ENCODE measurements around the gene SLC28A1.
"Not testable (repeated sequence)": the region's sequence is repeated elsewhere in the genome, so short reads cannot be mapped to it uniquely, and the experiment has no call there.

Gene SLC28A1

DNA sequence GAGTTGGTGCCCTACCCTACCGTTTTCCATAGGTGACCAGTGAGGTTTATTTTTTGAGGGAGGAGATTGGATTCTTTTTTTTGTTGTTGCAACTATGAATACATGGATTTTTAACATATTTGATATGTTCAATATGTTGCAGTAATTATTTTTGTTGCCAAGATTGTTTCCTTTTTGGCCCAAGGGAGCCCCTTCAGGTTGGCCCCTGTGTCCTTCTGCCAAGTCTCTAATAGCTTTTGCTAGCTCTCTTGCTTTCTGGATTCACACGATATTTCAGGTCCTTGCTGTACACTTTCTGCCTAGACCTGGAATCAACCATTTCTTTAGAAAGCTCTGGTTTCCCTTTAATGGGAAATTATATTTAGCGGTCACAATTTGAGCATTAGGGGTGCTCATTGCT, 22.7 kb upstream of the SLC28A1 start:
- no peak for DNase-seq (ENCODE audit: low read depth in 2 of 2)

DNA sequence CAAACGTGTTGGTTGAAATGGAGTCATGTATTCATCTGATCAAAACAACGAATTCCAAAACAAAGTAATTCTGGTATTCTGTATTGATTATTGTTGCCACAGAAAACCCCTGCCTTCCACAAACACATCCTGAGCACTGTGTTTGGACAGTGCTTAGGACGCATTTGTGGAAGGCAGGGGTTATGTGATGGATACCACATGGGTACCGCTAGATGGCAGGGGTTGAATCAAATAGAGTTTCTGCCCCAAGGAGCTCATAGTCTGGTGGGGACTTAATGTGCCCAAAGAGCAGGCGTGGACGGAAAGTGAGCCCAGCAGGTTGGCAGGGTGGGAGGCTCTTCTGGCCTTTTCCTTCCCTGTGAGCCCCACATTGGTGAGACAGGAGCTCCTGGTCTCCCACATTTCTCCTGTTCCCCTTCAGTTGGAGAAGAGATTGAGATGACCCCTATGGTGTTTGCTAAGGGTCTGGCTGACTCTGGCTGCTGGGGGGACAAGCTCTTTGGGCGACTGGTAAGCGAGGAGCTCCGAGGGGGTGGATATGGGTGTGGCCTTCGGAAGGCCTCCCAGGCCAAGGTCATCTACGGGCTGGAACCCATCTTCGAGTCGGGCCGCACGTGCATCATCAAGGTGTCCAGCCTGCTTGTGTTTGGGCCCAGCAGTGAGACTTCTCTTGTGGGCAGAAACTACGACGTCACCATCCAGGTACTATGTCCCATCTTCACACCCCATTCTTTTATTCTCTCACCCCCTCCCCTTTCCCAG, 22.1 kb upstream of the SLC28A1 start:
- no peak for DNase-seq (ENCODE audit: low read depth in 2 of 2)

DNA sequence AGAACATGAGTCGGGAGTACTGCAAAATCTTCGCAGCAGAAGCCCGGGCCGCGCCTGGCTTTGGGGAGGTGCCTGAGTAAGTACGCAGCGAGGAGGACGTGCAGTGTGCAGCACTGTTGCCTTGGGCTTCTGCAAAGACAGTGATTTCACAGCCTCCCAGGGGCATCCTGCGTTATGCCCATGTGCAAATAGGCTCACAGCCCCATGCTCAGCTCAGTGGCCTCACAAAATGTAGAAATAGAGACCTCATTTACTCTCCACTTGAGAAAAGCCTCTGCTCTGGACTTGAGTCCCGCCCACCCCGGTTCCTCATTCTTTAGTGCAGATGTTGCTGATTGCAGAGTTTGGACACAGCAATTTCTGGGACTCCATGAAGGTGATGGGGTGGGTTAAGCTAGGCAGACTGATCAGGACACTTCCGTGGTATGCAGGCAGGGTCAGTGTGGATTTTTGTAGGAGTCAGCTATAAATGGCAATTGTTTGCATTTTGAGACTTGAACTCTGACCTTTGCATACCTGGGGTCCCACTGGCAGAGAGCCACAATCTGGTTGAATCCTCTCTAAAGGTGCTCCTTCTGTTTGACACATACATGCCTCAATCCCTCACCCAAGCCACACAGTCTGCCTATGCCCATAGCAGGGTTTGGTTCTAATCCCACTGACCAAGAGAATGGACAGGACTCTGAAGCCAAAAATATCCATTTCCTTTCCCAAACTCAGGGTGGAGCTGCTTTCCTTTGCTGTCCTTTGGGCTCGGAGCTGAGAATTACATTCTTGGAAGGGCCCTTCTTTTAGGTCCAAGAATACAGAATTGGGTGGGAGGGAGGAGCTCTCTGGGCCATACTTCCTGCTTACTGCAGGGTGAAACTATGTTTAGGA, 20.7 kb upstream of the SLC28A1 start:
- no peak for DNase-seq (ENCODE audit: low read depth in 2 of 2)

DNA sequence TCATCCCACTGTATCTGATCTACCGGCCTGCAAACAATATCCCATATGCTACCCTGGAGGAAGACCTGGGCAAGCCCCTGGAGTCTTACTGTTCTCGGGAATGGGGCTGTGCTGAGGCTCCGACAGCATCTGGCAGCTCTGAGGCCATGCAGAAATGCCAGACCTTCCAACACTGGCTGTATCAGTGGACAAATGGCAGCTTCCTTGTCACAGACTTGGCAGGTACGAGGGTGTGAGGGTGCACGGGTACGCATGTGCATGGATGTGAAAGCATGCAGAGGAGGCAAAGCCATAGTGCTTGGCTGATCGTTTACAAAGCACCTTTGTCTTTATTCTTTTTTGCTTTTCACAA, 20.0 kb upstream of the SLC28A1 start:
- no peak for DNase-seq (ENCODE audit: low read depth in 2 of 2)

DNA sequence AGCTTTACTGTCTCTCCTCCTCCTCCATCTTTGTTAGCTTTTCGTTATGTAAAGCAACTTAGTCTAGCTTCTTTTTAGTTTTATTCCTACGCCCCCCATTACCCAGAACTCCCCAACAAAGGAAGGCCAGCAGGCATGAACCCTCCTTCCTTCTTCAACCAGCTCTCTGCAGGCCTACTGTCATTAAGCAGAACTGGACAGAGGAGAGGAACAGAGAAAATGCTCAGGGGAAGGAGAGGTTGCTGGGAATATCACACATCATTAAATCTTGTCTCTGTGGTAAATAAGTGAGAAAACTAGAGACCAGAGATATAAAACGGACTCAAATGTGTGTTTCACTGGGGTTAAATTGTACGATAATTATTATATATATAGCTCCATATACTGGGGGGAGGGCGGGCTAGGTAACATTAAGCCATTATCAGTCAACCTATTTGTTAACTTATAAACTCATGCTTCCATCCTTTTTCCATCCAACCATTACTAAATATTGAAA, 19.3 kb upstream of the SLC28A1 start:
- DNase-seq (ENCODE audit: low read depth in 2 of 2) = no peak

DNA sequence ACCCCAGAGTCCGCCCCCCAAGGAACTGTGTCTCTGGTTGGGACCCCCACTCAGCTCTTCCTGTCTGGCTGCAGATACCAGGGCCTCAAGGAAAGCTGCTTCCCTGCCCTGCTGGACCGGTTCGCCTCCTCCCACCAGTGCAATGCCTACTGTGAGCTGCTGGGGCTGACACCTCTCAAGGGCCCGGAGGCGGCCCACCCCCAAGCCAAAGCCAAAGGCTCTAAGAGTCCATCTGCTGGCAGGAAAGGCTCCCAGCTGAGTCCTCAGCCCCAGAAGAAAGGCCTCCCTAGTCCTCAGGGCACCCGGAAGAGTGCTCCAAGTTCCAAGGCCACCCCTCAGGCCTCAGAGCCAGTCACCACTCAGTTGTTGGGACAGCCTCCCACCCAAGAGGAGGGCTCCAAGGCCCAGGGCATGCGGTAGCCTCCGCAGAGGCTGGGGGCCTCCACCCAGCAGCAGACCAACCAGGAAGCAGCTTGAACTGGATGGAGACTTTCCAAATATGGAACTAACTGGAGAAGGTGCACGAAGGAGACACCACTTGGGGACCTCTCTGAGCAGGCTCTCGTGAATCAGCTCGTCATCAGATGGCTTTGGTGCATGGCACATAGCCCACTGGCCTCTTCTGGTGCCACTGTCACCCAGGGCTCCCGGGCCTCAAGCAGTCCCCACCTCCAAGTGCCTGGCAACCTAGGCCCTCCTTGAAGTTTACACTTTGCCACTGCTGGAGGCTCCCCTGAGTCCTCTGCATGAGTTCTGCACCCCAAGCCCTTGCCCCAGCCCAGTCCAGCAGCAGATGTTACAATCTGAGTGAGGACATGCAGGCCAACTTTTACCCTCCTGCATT, 16.2 kb upstream of the SLC28A1 start:
- DNase-seq (ENCODE audit: low read depth in 2 of 2) = no peak

DNA sequence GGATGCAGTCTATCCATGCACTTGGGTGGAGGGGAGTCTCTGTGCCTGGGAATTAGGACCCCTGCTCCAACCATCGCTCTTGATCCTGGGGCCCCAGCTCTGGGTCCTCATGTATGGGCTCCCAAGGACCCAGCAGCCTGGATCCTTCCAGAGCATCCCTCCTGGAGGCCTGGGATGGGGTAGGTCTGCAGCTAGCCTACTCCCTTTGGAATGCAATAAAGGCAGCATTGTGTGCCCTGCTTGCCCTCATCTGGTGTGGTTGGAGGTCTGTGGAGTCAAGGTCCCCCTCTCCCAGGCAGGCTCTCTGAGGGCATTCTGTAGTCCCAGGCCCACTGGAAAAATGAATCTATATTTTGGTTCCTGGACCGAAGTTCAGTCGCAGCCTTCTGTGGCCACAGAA, 15.0 kb upstream of the SLC28A1 start:
- no peak for DNase-seq (ENCODE audit: low read depth in 2 of 2)

DNA sequence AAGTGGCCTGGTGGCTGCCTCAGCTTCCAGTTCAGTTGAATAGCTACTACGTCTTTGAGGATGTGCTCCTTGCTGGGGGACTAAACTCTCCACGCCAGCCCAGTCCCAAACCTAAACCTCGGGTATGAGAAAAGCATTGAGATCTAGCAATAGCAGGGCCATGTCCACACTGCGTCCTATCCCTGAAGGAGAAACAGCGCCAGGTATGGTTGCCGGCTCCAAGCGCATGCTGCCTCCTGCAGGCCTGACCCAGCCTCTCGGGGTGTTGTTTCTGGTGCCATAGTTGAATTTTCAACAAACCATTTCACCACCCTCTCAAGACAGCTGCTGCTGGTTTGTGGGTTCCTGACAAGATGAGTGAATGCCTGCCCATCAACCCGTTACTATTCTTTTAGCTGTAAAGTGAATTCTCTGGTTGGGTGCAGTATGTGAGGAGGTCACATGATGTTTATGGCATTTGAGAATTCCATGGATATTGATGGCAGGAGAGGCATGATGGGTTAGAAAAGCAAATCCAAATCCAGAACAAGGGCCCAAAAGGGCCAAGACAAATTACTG, 13.0 kb upstream of the SLC28A1 start:
- DNase-seq (ENCODE audit: low read depth in 2 of 2) = no peak

DNA sequence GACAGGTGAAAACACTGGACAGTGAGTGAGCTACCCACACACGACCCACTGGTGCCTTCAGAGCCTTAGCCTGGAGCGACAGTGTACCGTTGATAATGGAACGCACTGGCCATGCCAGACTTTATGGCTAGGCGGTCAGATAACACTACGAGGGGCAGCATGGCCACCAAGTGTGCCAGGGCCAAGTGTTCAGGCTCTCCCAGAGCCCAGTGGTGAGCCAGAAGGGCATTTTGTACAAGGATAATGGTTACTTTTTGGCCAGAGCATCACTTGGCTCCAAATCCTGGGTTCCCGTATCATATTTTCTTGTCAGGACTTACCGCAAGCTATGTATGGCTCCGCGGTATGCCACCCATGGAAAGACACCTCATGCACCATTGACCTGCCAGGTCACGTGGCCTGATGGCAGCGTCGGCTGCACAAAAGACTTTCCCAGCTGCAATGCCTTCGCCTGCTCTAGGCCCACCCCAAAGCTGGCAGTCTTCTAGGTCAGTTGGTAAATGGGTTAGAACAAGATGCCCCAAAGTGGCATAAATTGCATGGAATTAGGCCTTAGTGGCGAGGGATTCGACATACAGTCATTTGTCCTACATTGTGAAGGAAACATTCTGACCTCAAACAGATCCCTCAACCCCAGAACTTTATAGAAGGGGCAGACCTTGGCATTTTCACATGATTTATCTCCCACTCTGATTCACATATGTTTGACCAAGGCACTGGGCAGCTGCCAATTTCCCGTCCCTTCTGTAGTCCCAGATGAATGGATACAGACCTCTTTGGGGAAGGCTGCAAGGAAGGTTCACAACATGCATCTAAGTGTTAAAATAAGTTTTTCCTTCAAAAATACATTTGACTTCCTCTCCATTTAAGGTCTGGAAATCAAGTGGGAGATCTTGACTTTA, 12.2 kb upstream of the SLC28A1 start:
- DNase-seq (ENCODE audit: low read depth in 2 of 2) = no peak

DNA sequence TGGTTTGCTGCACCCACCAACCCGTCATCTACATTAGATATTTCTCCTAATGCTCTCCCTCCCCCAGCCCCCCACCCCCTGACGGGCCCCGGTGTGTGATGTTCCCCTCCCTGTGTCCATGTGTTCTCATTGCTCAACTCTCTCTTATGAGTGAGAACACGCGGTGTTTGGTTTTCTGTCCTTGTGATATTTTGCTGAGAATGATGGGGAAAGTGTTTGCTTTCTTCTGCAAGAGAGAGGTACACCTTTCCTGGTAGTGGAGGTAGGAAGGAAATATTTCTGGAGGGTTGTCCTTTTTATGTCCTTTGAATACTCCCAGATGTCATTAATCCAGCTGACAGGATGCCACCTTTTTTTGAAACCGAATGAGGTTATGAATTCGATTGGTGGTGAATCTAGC, 10.5 kb upstream of the SLC28A1 start:
- no peak for DNase-seq (ENCODE audit: low read depth in 2 of 2)

DNA sequence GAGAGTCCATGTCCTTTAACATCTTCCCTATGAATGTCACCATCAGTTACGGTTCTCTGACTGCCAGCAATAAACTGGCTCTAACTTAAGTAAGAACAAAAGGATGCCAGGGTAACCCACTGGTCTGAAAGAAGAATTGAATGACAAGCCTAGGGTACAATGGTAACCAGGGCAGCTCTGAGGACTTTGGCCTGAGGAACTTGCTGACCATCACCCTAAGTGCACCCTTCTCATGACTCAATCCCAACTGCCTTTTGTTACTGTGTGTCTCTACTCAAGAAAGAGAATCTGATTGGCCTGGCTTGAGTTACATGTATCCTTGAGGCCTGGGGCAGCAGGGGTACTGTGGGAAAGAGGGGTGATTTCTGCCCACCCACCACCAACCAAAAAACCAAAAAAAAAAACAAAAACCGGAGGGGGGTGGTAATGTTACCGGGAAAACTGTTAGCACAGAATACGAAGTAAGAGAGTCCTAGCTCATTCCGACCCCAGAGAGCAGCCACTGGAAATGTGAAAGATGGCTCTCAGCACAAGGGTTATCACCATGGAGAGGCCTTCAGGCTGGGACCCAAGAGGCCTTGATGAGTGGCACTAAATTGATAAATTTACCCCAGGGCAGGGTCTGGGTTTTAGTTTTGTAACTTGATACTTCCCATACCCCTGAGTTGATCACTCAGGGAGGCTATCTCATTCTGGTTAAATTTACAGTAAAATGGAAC, 9.3 kb upstream of the SLC28A1 start:
- no peak for DNase-seq (ENCODE audit: low read depth in 2 of 2)

DNA sequence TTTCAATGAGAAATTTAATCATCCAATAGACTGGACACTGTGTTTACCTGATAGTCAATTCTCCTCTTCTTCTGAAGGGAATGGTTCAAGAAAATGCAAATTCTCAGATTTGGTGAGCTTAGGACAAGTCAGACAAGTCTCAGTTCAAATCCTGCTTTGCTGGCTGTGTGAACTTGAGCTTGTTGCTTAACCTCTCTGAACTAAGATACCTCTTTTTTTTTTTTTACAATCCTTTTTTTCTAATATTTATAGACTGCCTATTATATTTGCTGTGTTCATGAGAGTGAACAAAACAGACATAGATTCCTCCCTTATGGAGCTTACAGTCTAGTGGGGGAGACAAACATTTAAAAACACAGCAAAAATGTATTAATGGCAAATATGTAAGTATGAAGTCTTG, 8.2 kb upstream of the SLC28A1 start:
- no peak for DNase-seq (ENCODE audit: low read depth in 2 of 2)

DNA sequence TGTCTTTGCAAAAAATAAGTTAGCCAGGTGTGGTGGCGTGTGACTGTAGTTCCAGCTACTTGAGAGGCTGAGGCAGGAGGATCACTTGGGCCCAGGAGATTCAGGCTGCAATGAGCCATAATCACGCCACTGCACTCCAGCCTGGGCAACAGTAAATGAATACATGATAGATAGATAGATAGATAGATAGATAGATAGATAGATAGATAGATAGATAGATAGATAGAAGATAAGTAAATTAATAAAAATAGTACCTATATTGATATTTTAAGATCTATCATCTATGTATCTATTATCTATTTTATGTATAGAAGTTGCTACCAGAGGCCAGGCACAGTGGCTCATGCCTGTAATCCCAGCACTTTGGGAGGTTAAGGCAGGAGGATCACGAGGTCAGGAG, 6.8 kb upstream of the SLC28A1 start:
- not testable (repeated sequence) for DNase-seq (ENCODE audit: low read depth in 2 of 2)

DNA sequence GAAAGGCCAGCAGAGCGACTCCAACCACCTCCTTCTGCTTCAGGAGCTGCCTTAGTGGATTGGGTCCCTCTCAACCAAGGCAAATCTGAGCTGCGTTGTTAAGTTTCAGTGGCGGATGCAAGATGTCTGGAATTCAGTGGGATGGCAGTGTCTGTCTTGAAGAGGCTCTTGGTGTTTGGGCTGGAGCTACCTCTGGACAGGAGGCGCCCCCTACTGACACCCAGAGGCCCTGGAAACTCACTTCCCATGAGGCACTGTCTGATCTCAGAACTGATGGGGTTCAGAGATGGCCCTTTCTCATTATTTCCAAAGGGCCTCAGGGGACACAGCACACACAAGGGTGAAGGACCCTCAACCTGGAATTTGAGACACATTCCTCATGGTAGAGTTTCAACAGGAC, 6.0 kb upstream of the SLC28A1 start:
- DNase-seq (ENCODE audit: low read depth in 2 of 2) = peak; percentile 28 to 49

DNA sequence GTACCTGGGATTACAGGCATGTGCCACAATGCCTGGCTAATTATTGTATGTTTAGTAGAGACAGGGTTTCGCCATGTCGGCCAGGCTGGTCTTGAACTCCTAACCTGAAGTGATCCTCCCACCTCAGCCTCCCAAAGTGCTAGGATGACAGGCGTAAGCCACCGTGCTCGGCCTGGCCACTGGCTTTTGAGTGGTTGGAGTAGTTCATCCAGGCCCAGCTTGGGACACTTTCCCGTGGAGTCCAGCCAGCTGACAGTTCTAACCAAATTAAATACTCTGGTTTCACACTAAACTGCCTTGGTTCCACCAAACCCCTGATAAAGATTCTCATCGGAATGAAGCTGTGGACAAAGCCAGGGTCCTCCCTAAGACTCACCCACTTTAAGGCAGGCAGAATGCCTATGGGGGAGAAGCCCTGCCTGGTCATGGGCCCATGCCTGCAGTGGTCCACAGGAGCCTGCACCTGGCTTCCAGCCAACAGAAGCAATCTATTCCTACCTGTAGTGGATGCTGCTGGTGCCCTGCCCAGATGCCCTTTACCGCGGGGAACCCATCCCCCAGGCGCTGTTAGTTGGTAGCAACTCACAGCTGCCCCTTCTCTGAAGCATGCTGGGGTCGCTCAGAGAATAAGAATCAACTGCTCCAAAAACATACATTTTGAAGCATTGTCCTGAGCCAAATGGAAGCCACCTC, 5.2 kb upstream of the SLC28A1 start:
- DNase-seq (ENCODE audit: low read depth in 2 of 2) = no peak

DNA sequence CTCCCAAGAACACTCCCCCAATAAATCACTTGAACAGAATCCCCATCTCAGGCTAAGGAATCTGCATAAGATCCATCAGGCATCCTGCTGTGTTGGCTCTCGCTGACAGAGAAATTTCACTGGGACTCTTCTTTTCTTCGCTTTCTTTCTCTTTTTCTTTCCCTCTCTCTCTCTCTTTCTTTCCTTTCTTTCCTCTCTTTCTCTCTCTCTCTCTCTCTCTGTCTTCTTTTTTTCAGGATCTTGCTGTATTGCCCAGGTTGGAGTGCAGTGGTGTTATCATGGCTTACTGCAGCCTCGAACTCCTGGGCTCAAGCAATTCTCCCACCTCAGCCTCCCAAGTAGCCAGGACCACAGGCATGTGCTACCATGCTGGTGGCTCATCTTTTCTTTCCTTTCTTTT, 4.5 kb upstream of the SLC28A1 start:
- DNase-seq (ENCODE audit: low read depth in 2 of 2) = no peak

DNA sequence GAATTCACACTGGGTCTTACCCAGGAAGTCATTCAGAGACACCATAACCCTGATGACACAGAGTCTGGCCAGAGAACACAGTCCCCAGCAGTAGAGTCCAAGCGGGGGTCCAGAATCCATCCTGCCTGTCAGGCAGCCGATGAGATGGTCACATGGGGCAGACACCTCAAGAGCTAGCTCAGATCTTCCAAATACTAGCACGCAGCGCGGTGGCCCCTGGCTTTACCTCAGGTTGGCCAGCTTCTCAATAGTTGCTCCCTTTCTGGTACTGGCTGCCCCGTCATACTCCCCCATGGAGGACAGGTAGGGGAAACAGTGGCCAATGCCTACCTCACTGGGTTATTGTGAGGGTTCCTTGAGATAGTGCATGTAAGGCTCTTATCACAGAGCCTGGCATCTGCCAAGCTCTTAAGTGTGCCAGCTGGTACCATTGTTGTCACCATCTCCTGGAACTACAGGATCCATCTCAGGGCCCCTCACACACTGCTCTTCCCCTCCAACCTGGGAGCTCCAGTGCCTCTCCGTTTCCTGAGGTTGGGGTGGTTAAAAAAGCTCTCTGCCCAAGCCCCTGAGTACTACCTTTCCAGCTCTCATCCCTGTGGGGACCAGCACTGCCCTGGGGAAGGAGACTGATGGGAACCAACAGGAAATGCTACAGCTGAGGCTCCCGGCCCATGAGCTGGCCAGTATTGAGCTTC, 3.5 kb upstream of the SLC28A1 start:
- DNase-seq (ENCODE audit: low read depth in 2 of 2) = no peak

DNA sequence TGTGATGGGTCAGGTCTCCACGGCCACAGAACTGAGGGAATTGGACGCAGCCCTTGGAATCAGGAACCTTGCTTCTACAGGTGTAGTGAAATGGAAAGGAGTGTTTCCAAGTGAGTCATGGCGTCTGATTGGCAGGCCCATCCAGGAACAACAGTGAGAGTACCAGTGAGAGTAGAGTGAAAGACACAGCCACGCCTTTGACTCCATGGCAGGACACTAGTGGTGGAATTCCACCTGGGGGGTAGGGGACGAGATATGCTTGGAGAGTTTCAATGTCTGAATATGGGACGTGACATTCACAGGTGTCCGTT, 3.0 kb upstream of the SLC28A1 start:
- no peak for DNase-seq (ENCODE audit: low read depth in 2 of 2)

DNA sequence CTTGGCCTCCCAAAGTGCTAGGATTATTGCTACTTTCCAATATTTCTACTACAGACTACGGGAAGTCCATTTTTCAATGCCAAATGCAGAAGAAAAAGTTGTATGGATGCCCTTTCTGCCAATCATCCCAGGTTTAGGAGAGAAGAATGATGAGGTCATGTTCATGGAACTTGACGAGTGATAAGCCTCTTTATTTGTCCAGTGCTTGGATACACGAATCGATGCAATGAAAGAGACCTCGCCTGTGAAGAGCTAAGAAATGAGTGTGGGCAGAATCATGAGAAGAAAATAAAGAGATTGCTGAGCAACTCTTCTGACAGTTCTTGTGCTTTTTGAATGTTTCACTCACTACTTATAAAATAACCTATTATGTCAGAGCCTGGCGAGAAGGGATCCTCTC, 996 bp upstream of the SLC28A1 start:
- no peak for DNase-seq (ENCODE audit: low read depth in 2 of 2)
